T-helper 22 cell (primary cell): ENCODE measurements around the gene FEM1A.
"Not testable (repeated sequence)": the region's sequence is repeated elsewhere in the genome, so short reads cannot be mapped to it uniquely, and the experiment has no call there.

ENCODE experiments used
- DNase-seq: peaks from one replicate; pipeline ENCODE4 v3.0.0-alpha.2; 2020; ENCODE audit warnings: low read depth

FEM1A gene

GRCh38 chr19:4791183-4792018 is at the start of gene FEM1A:
TSS of gene FEM1A (plus strand) at chr19:4791734. CDS start at chr19:4791855, 121 bp downstream.
- peak; percentile 100 for DNase-seq

GRCh38 chr19:4742723-4743646 is 48.5 kb upstream of the FEM1A start:
- DNase-seq: no peak

- DNase-seq: no peak
Observed at GRCh38 chr19:4744451-4745174, 46.9 kb upstream of the FEM1A start.

GRCh38 chr19:4745175-4745574 is 46.4 kb upstream of the FEM1A start:
- not testable (repeated sequence) for DNase-seq

GRCh38 chr19:4745986-4746385 is 45.5 kb upstream of the FEM1A start:
- DNase-seq: no peak

- no peak for DNase-seq
Observed at GRCh38 chr19:4748185-4748584, 43.3 kb upstream of the FEM1A start.

- DNase-seq: no peak
Observed at GRCh38 chr19:4748589-4748988, 42.9 kb upstream of the FEM1A start.

- DNase-seq: no peak
Observed at GRCh38 chr19:4749870-4750590, 41.5 kb upstream of the FEM1A start.

GRCh38 chr19:4754248-4754647 is 37.3 kb upstream of the FEM1A start:
- DNase-seq: no peak

GRCh38 chr19:4755459-4755858 is 36.1 kb upstream of the FEM1A start:
- DNase-seq: no peak

- no peak for DNase-seq
Observed at GRCh38 chr19:4758082-4758481, 33.5 kb upstream of the FEM1A start.

GRCh38 chr19:4758659-4759058 is 32.9 kb upstream of the FEM1A start:
- no peak for DNase-seq

GRCh38 chr19:4759388-4760284 is 31.9 kb upstream of the FEM1A start:
- peak; percentile 11 for DNase-seq

GRCh38 chr19:4760285-4760650 is 31.3 kb upstream of the FEM1A start:
- DNase-seq: no peak

- DNase-seq: no peak
Observed at GRCh38 chr19:4763021-4763420, 28.5 kb upstream of the FEM1A start.

- no peak for DNase-seq
Observed at GRCh38 chr19:4764393-4764660, 27.2 kb upstream of the FEM1A start.

GRCh38 chr19:4768934-4769777 is 22.4 kb upstream of the FEM1A start:
- peak; percentile 50 for DNase-seq

GRCh38 chr19:4772566-4772965 is 19.0 kb upstream of the FEM1A start:
- DNase-seq: no peak

GRCh38 chr19:4773047-4773640 is 18.4 kb upstream of the FEM1A start:
- DNase-seq: no peak

- no peak for DNase-seq
Observed at GRCh38 chr19:4774136-4774535, 17.4 kb upstream of the FEM1A start.
